ENCODE results near the gene CYS1.
"Not testable (repeated sequence)": the region's sequence is repeated elsewhere in the genome, so short reads cannot be mapped to it uniquely, and the experiment has no call there.

Gene CYS1

GRCh38 chr2:10038123-10038522, 42.1 kb downstream of the CYS1 start:
- no peaks in the 10 kb centered on the region for H3K27me3 ChIP-seq (ENCODE audit: control insufficient read depth in 1 of 2, insufficient read depth in 2 of 2, low read length in 2 of 2)
- H3K36me3 ChIP-seq (ENCODE audit: control insufficient read depth in 2 of 2, insufficient read depth in 2 of 2, low read length in 2 of 2) = no peaks in the 10 kb centered on the region
- peaks cover 71% of the 10 kb centered on the region for H3K4me1 ChIP-seq (ENCODE audit: control insufficient read depth, insufficient read depth, low read length)
- no peak overlapping the region for H3K4me3 ChIP-seq (ENCODE audit: low read length in 2 of 2)
- no peak overlapping the region for H3K9ac ChIP-seq (ENCODE audit: low read length in 2 of 2)
- peak overlapping the region; percentile 74 for H3K27ac ChIP-seq (ENCODE audit: low read length)
- no peaks in the 10 kb centered on the region for H3K9me3 ChIP-seq (ENCODE audit: control insufficient read depth in 2 of 2, low read length in 2 of 2)

GRCh38 chr2:10036095-10036884, 43.9 kb downstream of the CYS1 start:
- Histone ChIP-seq H3K9ac (ENCODE audit: low read length in 2 of 2) (peak overlapping the region in 1 of 2 donors; percentile 21), H3K4me1 (ENCODE audit: control insufficient read depth, insufficient read depth, low read length) (peaks cover 58% of the 10 kb centered on the region), H3K4me3 (ENCODE audit: low read length in 2 of 2) (peak overlapping the region in 1 of 2 donors; percentile 44)

GRCh38 chr2:10035633-10036032, 44.6 kb downstream of the CYS1 start:
- Histone ChIP-seq H3K4me3 (ENCODE audit: low read length in 2 of 2) (no peak overlapping the region), H3K9ac (ENCODE audit: low read length in 2 of 2) (peak overlapping the region in 1 of 2 donors; percentile 21), H3K27ac (ENCODE audit: low read length) (peak overlapping the region; percentile 74), H3K4me1 (ENCODE audit: control insufficient read depth, insufficient read depth, low read length) (peaks cover 52% of the 10 kb centered on the region), H3K27me3 (ENCODE audit: control insufficient read depth in 1 of 2, insufficient read depth in 2 of 2, low read length in 2 of 2) (no peaks in the 10 kb centered on the region), H3K36me3 (ENCODE audit: control insufficient read depth in 2 of 2, insufficient read depth in 2 of 2, low read length in 2 of 2) (no peaks in the 10 kb centered on the region), H3K9me3 (ENCODE audit: control insufficient read depth in 2 of 2, low read length in 2 of 2) (no peaks in the 10 kb centered on the region)

More at GRCh38 chr2:10036095-10036884, 43.9 kb downstream of the CYS1 start:
- Histone ChIP-seq H3K9me3 (ENCODE audit: control insufficient read depth in 2 of 2, low read length in 2 of 2) (no peaks in the 10 kb centered on the region), H3K27ac (ENCODE audit: low read length) (peak overlapping the region; percentile 74), H3K27me3 (ENCODE audit: control insufficient read depth in 1 of 2, insufficient read depth in 2 of 2, low read length in 2 of 2) (no peaks in the 10 kb centered on the region), H3K36me3 (ENCODE audit: control insufficient read depth in 2 of 2, insufficient read depth in 2 of 2, low read length in 2 of 2) (no peaks in the 10 kb centered on the region)

GRCh38 chr2:10035053-10035422, 45.2 kb downstream of the CYS1 start:
- Histone ChIP-seq H3K36me3 (ENCODE audit: control insufficient read depth in 2 of 2, insufficient read depth in 2 of 2, low read length in 2 of 2) (no peaks in the 10 kb centered on the region), H3K9ac (ENCODE audit: low read length in 2 of 2) (no peak overlapping the region), H3K27me3 (ENCODE audit: control insufficient read depth in 1 of 2, insufficient read depth in 2 of 2, low read length in 2 of 2) (no peaks in the 10 kb centered on the region), H3K4me1 (ENCODE audit: control insufficient read depth, insufficient read depth, low read length) (peaks cover 52% of the 10 kb centered on the region), H3K9me3 (ENCODE audit: control insufficient read depth in 2 of 2, low read length in 2 of 2) (no peaks in the 10 kb centered on the region), H3K4me3 (ENCODE audit: low read length in 2 of 2) (no peak overlapping the region), H3K27ac (ENCODE audit: low read length) (no peak overlapping the region)

GRCh38 chr2:10034333-10035052, 45.7 kb downstream of the CYS1 start:
- Histone ChIP-seq H3K4me1 (ENCODE audit: control insufficient read depth, insufficient read depth, low read length) (peaks cover 51% of the 10 kb centered on the region), H3K36me3 (ENCODE audit: control insufficient read depth in 2 of 2, insufficient read depth in 2 of 2, low read length in 2 of 2) (no peaks in the 10 kb centered on the region), H3K9ac (ENCODE audit: low read length in 2 of 2) (no peak overlapping the region), H3K27me3 (ENCODE audit: control insufficient read depth in 1 of 2, insufficient read depth in 2 of 2, low read length in 2 of 2) (no peaks in the 10 kb centered on the region), H3K9me3 (ENCODE audit: control insufficient read depth in 2 of 2, low read length in 2 of 2) (no peaks in the 10 kb centered on the region), H3K4me3 (ENCODE audit: low read length in 2 of 2) (no peak overlapping the region), H3K27ac (ENCODE audit: low read length) (no peak overlapping the region)

GRCh38 chr2:10033251-10034006, 46.8 kb downstream of the CYS1 start:
- Histone ChIP-seq H3K4me3 (ENCODE audit: low read length in 2 of 2) (no peak overlapping the region), H3K9ac (ENCODE audit: low read length in 2 of 2) (no peak overlapping the region), H3K36me3 (ENCODE audit: control insufficient read depth in 2 of 2, insufficient read depth in 2 of 2, low read length in 2 of 2) (no peaks in the 10 kb centered on the region), H3K27me3 (ENCODE audit: control insufficient read depth in 1 of 2, insufficient read depth in 2 of 2, low read length in 2 of 2) (no peaks in the 10 kb centered on the region), H3K27ac (ENCODE audit: low read length) (no peak overlapping the region), H3K4me1 (ENCODE audit: control insufficient read depth, insufficient read depth, low read length) (peaks cover 46% of the 10 kb centered on the region), H3K9me3 (ENCODE audit: control insufficient read depth in 2 of 2, low read length in 2 of 2) (no peaks in the 10 kb centered on the region)

- no peak overlapping the region for H3K27ac ChIP-seq (ENCODE audit: low read length)
- H3K9ac ChIP-seq (ENCODE audit: low read length in 2 of 2) = no peak overlapping the region
- no peaks in the 10 kb centered on the region for H3K36me3 ChIP-seq (ENCODE audit: control insufficient read depth in 2 of 2, insufficient read depth in 2 of 2, low read length in 2 of 2)
- no peak overlapping the region for H3K4me3 ChIP-seq (ENCODE audit: low read length in 2 of 2)
- peaks cover 42% of the 10 kb centered on the region for H3K4me1 ChIP-seq (ENCODE audit: control insufficient read depth, insufficient read depth, low read length)
- H3K9me3 ChIP-seq (ENCODE audit: control insufficient read depth in 2 of 2, low read length in 2 of 2) = no peaks in the 10 kb centered on the region
- H3K27me3 ChIP-seq (ENCODE audit: control insufficient read depth in 1 of 2, insufficient read depth in 2 of 2, low read length in 2 of 2) = no peaks in the 10 kb centered on the region
Observed at GRCh38 chr2:10032746-10033105, 47.5 kb downstream of the CYS1 start.

- Histone ChIP-seq H3K9ac (ENCODE audit: low read length in 2 of 2) (no peak overlapping the region), H3K36me3 (ENCODE audit: control insufficient read depth in 2 of 2, insufficient read depth in 2 of 2, low read length in 2 of 2) (no peaks in the 10 kb centered on the region), H3K9me3 (ENCODE audit: control insufficient read depth in 2 of 2, low read length in 2 of 2) (no peaks in the 10 kb centered on the region), H3K4me3 (ENCODE audit: low read length in 2 of 2) (no peak overlapping the region), H3K27me3 (ENCODE audit: control insufficient read depth in 1 of 2, insufficient read depth in 2 of 2, low read length in 2 of 2) (no peaks in the 10 kb centered on the region), H3K4me1 (ENCODE audit: control insufficient read depth, insufficient read depth, low read length) (peaks cover 38% of the 10 kb centered on the region), H3K27ac (ENCODE audit: low read length) (no peak overlapping the region)
Observed at GRCh38 chr2:10031886-10032745, 48.1 kb downstream of the CYS1 start.

- H3K9ac ChIP-seq (ENCODE audit: low read length in 2 of 2); H3K36me3 ChIP-seq (ENCODE audit: control insufficient read depth in 2 of 2, insufficient read depth in 2 of 2, low read length in 2 of 2); H3K4me3 ChIP-seq (ENCODE audit: low read length in 2 of 2); H3K27me3 ChIP-seq (ENCODE audit: control insufficient read depth in 1 of 2, insufficient read depth in 2 of 2, low read length in 2 of 2); H3K27ac ChIP-seq (ENCODE audit: low read length); H3K9me3 ChIP-seq (ENCODE audit: control insufficient read depth in 2 of 2, low read length in 2 of 2): not testable (repeated sequence)
- peaks cover 25% of the 10 kb centered on the region for H3K4me1 ChIP-seq (ENCODE audit: control insufficient read depth, insufficient read depth, low read length)
Observed at GRCh38 chr2:10030798-10031197, 49.4 kb downstream of the CYS1 start.

- no peak overlapping the region for H3K27ac ChIP-seq (ENCODE audit: low read length)
- H3K9me3 ChIP-seq (ENCODE audit: control insufficient read depth in 2 of 2, low read length in 2 of 2) = no peaks in the 10 kb centered on the region
Observed at GRCh38 chr2:10030311-10030736, 49.9 kb downstream of the CYS1 start.

More at GRCh38 chr2:10030311-10030736, 49.9 kb downstream of the CYS1 start:
- no peak overlapping the region for H3K9ac ChIP-seq (ENCODE audit: low read length in 2 of 2)
- H3K36me3 ChIP-seq (ENCODE audit: control insufficient read depth in 2 of 2, insufficient read depth in 2 of 2, low read length in 2 of 2) = no peaks in the 10 kb centered on the region
- H3K4me3 ChIP-seq (ENCODE audit: low read length in 2 of 2) = no peak overlapping the region
- H3K27me3 ChIP-seq (ENCODE audit: control insufficient read depth in 1 of 2, insufficient read depth in 2 of 2, low read length in 2 of 2) = no peaks in the 10 kb centered on the region
- H3K4me1 ChIP-seq (ENCODE audit: control insufficient read depth, insufficient read depth, low read length) = peaks cover 21% of the 10 kb centered on the region
